T47D (cell line): ENCODE data around the gene TNFRSF4.

Experiments used
- DNase-seq, 2 experiments: peaks; one replicate each; pipeline versions ENCODE4 v3.0.0 to v3.0.0-alpha.2; 2011 to 2012; ENCODE audit warnings: low read depth in 1 of 2, low spot score in 1 of 2
- JUND ChIP-seq: IDR thresholded peaks from 2 replicates; pipeline ENCODE4 v1.6.1; 2012; ENCODE audit warnings: low read depth
- in situ Hi-C: cut with HindIII; loops from 2 replicates; pipeline ENCODE4 v1.10.0; 2016; ENCODE audit warnings: low sequenced_read_pairs, low pct_unique_long_range_greater_than_20kb

TNFRSF4 gene

DNA sequence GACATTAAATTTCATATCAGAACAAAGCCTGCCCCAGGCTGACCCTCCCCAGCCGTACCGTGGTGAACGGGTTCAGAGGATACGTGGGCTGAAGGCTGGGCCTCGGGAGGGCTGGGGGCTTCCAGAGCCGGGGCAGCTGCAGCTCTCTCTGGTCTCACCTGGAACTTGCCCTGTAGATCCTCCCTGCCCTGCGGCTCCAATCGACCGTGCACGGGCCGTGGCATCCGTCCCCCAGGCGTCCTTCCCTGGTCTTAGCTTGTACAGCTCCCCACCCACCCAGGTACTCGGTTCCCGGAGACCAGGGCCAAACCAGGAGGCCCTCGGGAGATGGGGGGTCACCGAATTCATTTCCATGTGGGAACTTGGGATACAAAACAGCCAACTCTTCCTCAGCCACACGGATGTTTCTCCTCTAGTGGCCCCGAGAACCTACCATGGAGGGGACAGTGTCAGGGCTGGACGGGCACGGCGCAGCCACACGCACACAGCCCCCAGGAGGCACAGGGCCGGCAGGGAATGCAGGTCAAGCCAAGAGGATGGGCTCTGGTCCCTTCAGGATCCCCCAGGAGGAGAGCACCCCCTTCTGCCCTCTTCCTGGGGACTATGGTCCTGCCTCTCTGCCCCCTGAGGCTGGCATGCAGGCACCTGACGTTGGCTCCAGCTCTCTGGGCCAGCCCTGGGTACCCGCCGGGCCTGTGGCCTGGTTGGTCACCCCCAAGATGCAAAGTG lies 21.2 kb upstream of the TNFRSF4 start:
- in situ Hi-C loops: no loop called here
- no peak for DNase-seq
- TF ChIP-seq JUND: no peak

DNA sequence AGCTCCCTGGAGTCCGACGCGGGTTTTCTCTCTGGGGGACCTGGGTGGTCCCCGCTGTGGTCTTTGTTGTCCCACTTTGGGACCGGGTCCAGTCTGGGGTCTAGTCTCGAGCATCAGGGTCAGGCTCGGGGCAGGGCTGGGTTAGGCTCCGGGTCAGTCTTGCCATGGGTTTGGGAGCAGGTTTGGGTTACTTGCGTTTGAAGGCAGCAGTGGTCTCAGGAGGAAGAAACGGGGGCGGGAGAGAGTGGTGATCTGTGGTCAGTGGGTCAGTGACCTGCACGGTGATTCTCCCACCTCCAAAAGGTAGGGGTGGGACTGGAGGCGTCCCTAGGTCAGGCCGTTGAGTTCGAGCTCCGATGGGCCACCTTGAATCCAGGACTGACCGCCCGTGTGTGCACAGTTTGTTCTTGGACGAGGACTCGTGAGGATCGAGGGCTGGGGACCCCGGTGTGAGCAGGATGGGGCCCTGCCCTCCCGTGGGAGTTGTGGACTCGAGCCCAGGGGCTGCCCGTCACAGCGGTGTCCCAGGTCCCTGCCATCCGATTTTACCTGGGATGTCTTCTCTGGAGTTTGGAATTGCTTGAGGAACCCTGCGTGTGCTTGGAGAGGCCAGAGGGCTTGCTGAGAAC lies 20.3 kb upstream of the TNFRSF4 start:
- in situ Hi-C loops: no loop called here
- no peak for TF ChIP-seq JUND
- no peak for DNase-seq

DNA sequence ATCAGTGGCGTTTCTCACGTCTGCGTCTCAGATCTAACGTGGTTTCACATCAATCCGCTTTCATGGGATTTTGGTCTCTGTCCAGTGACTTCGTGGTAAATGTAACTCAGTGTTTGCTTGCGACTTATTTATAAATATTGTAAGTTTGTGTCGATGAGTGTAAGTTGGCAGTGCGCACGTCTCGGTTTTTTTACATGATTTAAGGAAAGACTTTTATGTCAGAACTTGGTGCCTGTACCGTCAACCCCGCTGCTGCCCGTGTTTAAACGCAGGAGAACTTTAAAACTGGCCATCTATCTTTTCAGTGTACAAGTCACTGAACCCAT lies 19.6 kb upstream of the TNFRSF4 start:
- no peak for TF ChIP-seq JUND
- no peak for DNase-seq
- in situ Hi-C loops: no loop called here

DNA sequence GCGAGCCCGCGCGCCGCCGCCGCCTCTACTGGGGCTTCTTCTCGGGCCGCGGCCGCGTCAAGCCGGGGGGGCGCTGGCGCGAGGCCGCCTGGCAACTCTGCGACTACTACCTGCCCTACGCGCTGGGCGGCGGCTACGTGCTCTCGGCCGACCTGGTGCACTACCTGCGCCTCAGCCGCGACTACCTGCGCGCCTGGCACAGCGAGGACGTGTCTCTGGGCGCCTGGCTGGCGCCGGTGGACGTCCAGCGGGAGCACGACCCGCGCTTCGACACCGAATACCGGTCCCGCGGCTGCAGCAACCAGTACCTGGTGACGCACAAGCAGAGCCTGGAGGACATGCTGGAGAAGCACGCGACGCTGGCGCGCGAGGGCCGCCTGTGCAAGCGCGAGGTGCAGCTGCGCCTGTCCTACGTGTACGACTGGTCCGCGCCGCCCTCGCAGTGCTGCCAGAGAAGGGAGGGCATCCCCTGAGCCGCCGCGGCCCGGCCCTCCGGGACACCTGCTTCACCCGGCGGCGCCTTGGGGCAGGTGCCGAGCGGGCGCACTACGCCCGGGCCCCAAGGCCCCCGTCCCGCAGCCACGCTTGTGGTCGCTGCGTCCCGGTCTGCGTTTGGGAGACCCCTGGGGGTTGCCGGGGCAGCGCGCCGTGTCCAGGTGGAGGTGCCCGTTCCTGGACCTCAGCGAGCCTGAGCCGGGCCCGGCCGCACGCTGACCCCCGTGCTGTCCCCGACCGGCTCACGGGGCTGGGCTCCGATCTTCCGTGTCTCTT lies 19.0 kb upstream of the TNFRSF4 start:
- DNase-seq: no peak
- in situ Hi-C loops: no loop called here
- TF ChIP-seq JUND: no peak

- in situ Hi-C loops: no loop called here
- no peak for TF ChIP-seq JUND
- no peak for DNase-seq
Measured at GRCh38 chr1:1232208-1232795, 18.3 kb upstream of the TNFRSF4 start, which contains the start of gene B3GALT6. Gene B3GALT6 (plus strand): TSS chr1:1232237. CDS start chr1:1232279, 42 bp downstream.

DNA sequence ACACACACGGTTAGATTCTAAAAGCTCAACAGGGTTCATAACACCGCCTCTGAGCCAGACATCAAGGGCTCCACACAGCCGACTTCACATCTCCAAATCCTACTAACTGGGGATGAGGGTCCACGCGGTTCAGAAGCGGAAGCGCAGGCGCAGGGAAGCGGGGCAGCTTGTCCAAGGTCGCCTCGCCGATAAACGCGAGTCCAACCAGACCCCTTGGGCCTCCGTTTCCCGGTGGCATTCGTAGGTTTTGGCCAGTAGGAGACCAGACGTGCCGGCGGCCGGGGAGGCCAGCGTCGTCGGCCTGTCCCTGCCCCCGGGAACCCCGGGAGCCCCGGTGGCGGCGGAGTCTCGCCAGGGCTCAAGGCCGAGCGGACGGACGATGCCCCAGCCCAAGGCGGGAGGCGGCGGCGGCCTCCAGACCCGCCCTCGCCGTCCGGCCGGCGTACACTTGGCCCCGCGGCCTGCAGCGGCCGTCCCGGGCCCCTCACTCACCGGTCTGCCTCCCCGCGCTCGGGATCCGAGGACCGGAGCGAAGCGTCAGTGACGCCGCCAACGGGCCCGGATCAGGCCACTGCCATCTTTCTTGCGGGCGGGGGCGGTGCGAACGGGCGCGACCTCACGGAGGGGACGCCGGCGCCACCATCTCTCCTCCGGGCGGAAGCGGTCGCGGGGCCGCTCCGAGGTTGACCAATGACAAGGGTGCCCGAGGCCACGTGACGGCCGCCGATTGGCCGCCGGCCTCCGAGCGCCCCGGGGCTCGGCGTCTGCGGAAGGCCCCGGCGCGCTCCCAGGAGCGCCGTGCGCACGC lies 17.7 kb upstream of the TNFRSF4 start, which contains the start of gene SDF4:
TSS of gene SDF4 (minus strand) at position 602 of the 808 bp plus-strand sequence. CDS start 3,229 bp downstream, outside the sequence.
- peak; percentile 95 to 98 for DNase-seq
- TF ChIP-seq JUND: no peak
- in situ Hi-C loops: no loop called here

DNA sequence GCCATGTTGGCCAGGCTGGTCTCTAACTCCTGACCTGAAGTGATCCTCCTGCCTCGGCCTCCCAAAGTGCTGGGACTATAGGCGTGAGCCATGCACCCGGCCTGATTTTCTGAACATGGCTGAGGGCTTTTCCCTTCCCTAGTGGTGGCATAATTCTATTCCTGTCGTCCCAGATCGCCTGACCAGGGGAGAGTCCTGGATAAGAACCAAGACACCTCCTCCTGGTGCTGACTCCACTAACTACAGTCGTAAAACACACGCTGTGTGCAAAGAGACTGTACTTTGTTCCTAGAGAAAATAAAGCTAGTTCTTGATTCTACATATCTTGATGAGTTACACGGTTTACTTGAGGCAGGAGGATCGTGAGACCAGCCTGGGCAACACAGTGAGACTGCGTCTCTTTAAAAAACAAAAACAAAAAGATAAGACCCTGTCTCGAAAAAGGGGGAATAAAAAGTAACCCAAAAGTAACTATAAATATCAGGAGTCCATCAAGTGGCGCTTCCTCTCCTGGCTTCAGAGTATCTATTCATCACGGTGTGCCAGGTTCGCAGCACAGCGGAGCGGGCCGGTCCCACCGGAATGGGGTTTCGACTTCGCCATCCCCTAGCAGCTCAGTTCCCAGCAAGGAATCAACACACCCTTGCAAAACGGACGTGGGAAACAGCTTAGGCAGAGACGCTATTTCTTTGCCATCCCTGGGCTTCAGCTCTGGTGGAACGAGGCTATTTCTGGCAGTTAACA lies 16.9 kb upstream of the TNFRSF4 start:
- no peak for TF ChIP-seq JUND
- in situ Hi-C loops: no loop called here
- peak; percentile 77 to 80 for DNase-seq

DNA sequence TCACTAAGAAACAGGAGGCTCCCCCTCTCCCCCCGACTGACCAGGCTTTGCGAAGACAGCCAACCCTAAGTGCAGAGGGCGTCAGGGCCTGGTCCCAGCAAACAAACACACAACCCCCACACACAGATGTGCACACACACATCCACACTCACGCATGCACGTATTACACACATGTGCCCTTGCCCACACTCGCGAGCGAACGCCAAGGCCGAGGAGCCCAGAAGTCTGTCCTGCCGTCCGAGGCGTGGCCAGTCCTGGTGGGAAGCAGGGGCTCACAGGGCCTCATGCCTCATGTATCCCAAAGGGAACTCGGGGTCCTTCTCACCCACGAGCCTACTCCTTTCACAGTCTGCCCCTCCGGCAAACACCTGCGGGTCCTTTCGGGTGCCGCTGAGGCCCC lies 15.8 kb upstream of the TNFRSF4 start:
- in situ Hi-C loops: no loop called here
- TF ChIP-seq JUND: no peak
- no peak for DNase-seq

DNA sequence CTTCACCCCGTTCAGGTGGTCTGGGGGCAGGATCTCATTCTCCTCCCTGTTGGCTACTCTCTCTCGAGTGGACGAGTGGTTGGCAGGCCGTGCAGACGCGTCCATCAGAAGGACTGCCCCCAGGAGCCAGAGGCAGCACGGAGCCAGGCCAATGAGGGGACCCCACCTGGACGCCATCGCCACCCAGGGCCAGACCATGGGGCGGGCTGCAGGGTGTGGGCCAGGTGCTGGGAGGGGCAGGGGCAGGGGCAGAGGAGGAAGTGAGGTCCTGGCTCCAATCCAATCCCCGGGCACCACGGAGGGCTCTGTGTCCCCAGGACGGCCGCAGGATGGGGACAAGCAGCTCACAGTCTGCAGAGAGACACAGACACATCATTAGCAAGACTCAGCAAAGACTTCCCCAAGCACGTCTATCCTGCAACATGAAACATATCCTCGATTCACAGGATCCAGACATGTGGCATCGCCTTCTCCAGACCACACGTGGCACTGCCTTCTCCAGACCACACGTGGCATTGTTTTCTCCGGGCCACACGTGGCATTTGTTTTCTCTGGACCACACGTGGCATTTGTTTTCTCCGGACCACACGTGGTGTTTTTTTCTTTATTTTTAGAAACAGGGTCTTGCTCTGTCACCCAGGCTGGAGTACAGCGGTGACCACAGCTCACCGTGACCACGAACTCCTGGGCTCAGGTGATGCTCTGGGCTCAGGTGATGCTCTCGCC lies 14.8 kb upstream of the TNFRSF4 start:
- TF ChIP-seq JUND: no peak
- in situ Hi-C loops: no loop called here
- no peak for DNase-seq

DNA sequence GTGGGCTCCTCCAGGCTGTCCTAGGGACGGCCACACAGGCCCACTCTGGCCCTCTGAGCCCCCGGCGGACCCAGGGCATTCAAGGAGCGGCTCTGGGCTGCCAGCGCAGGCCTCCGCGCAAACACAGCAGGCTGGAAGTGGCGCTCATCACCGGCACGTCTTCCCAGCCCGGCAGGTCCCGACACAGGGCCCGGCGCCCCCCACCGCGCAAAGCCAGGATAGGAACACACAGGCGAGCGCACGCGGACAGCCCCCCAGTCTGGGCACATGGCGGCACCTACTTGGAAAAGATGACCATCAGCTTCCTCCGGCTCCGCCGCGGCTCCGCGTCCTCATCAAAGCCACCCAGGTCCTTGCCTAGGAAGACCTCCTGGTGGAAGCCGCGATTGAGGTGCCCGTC lies 14.2 kb upstream of the TNFRSF4 start:
- DNase-seq: no peak
- no peak for TF ChIP-seq JUND
- in situ Hi-C loops: no loop called here

DNA sequence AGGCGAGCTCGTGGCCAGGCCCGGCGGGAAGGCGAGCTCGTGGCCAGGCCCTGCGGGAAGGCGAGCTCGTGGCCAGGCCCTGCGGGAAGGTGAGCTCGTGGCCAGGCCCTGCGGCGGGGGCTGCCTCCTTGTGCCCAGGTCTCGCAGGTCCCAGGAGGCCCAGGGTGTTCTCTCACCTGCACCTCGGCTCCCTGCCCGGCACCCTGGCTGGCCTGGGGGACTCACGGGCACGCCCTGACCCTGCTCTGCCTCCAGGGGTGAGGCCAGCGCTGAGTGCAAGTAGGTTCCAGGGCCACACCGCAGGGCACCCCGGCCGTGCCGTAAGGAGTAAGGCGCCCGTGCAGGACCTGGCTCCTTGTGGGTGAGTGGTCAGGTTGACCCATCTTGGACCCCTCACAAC lies 13.4 kb upstream of the TNFRSF4 start:
- in situ Hi-C loops: no loop called here
- no peak for TF ChIP-seq JUND
- DNase-seq: no peak
